PC-9 (cell line): ENCODE results near the gene CEP55. TPM values are rescaled to one million over a fixed set of nuclear protein-coding genes. Genes with fewer than 3 reads are reported as not detected.

Source experiments
- BruUV-seq: library from RNA; stranded (reverse); fragments of 400-500 nt; replicated peaks from 2 replicates; lab custom pipeline; 2021; lab: Mats Ljungman, UMichigan
- CTCF ChIA-PET: fragments of 300-600 bp; sonication (Branson Sonifier 250); formaldehyde crosslinking; loops from one replicate; lab custom pipeline; 2022; ENCODE audit warnings: antibody characterized with exemption; lab: Charles Lee
- POLR2A ChIA-PET: fragments of 300-600 bp; sonication (Branson Sonifier 250); formaldehyde crosslinking; loops from one replicate; lab custom pipeline; 2022; ENCODE audit warnings: antibody characterized with exemption; ENCODE audit not compliant: unreplicated experiment; lab: Charles Lee
- DNase-seq, 2 experiments: peaks; one replicate each; pipeline versions ENCODE4 v3.0.0 to v3.0.0-alpha.2; 2015 to 2022; ENCODE audit warnings: mixed read lengths in 1 of 2
- H2AFZ ChIP-seq: fragments of 200-600 bp; sonication (generic); 2 replicates; pipeline ENCODE4 v1.8.1; 2017; ENCODE audit warnings: antibody characterized with exemption
- H3F3A ChIP-seq: fragments of 200-600 bp; sonication (generic); 2 replicates; pipeline ENCODE4 v1.8.1; 2017; ENCODE audit warnings: antibody characterized with exemption, mild to moderate bottlenecking, low read depth; ENCODE audit not compliant: insufficient read depth
- H3K27ac ChIP-seq: fragments of 200-600 bp; sonication (generic); 2 replicates; pipeline ENCODE4 v1.6.1; 2016; ENCODE audit warnings: mixed run types
- H3K27me3 ChIP-seq: fragments of 200-600 bp; sonication (generic); 2 replicates; pipeline ENCODE4 v1.6.1; 2016; ENCODE audit warnings: low read depth, mixed run types; ENCODE audit not compliant: insufficient read depth
- H3K36me3 ChIP-seq: fragments of 200-600 bp; sonication (generic); 2 replicates; pipeline ENCODE4 v1.6.1; 2016; ENCODE audit warnings: low read depth, mixed run types
- H3K4me1 ChIP-seq: fragments of 200-600 bp; sonication (generic); replicated peaks from 2 replicates; pipeline ENCODE4 v1.6.1; 2016; ENCODE audit warnings: mixed run types; ENCODE audit not compliant: insufficient read depth
- H3K4me2 ChIP-seq: fragments of 200-600 bp; sonication (generic); 2 replicates; pipeline ENCODE4 v1.6.1; 2017; ENCODE audit warnings: mixed run types
- H3K4me3 ChIP-seq: fragments of 200-600 bp; sonication (generic); 2 replicates; pipeline ENCODE4 v1.6.1; 2016; ENCODE audit warnings: mixed run types
- H3K79me2 ChIP-seq: fragments of 200-600 bp; sonication (generic); 2 replicates; pipeline ENCODE4 v1.6.1; 2017; ENCODE audit warnings: low read depth, mixed run types
- H3K9me2 ChIP-seq: fragments of 200-600 bp; sonication (generic); 2 replicates; pipeline ENCODE4 v1.8.1; 2017; ENCODE audit warnings: mild to moderate bottlenecking; ENCODE audit not compliant: insufficient read depth
- H3K9me3 ChIP-seq: fragments of 200-600 bp; sonication (generic); 2 replicates; pipeline ENCODE4 v1.8.1; 2016; ENCODE audit warnings: low read depth; ENCODE audit not compliant: insufficient read depth
- H4K20me1 ChIP-seq: fragments of 200-600 bp; sonication (generic); 2 replicates; pipeline ENCODE4 v1.8.1; 2017; ENCODE audit not compliant: insufficient read depth
- EZH2 ChIP-seq: fragments of 200-600 bp; sonication (generic); IDR thresholded peaks from 2 replicates; pipeline ENCODE4 v1.8.0; 2017; ENCODE audit warnings: antibody characterized with exemption, low read depth
- intact Hi-C: fragments of 100-400 bp; cut with micrococcal nuclease; formaldehyde crosslinking; loops from one replicate; pipeline ENCODE4 v1.10.0; 2022; ENCODE audit not compliant: unreplicated experiment
- total RNA-seq: library from RNA; stranded (reverse); gene quantifications from 2 replicates; pipeline ENCODE4 v1.2.3, GENCODE V29; 2021
- TF ChIP-seq, protein P1 (sequence below): fragments of 200-600 bp; sonication (generic); conservative IDR thresholded peaks from 2 replicates; pipeline ENCODE4 v1.6.1; 2017; ENCODE audit warnings: mixed run types, antibody characterized with exemption, mild to moderate bottlenecking, moderate library complexity

CEP55 gene
- total RNA-seq, 1 experiment from 2014 or later, result 38.9 TPM

DNA sequence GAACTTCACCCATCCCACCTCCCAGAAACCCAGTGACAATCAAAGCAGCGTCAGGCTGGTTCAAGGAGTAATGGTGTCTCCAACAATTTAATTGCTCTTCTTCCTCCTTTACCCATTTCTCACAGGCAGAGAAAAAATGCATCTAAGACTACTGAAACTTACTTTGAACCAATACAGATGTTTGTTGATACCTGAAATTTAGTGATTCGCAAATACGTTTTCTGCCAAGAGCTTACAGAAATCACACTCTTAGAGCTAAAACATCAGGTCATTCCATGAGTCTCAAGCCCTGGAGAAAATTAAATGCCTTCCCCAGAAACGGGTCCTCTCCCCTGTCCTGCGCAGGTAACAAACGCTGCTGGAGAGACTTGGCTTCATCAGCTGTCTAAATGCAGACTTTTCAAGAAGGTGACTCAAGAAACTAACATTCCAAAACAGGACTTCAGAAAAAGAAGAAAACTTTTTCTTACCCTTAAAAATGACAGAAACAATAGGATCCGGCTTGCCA, 14.7 kb upstream of the CEP55 start:
- Histone ChIP-seq H3K4me2 (peak overlapping the region; percentile 79), H3K27ac (peak overlapping the region; percentile 99), H3K27me3 (no peaks in the 10 kb centered on the region), H3K79me2 (peaks cover 52% of the 10 kb centered on the region), H3K4me3 (peak overlapping the region; percentile 67), H3K9me2 (no peaks in the 10 kb centered on the region), H3K9me3 (no peaks in the 10 kb centered on the region), H3F3A (peaks cover 13% of the 10 kb centered on the region; the same call in 1 of the 2 replicates), H3K4me1 (peaks cover 7% of the 10 kb centered on the region), H2AFZ (no peak overlapping the region), H4K20me1 (no peaks in the 10 kb centered on the region), H3K36me3 (no peaks in the 10 kb centered on the region)
- intact Hi-C loops, result loop anchor here (1.0 to 2.0 kb wide), 6 partner anchors 15 to 105 kb away; no protein-coding TSS in a partner anchor
- CTCF ChIA-PET, result interaction anchor here (0.6 to 2.5 kb wide), 7 partner anchors 11 to 105 kb away, joined by 3 to 20 read pairs (median 4); no protein-coding TSS in a partner anchor
- no peak for TF ChIP-seq EZH2
- TF ChIP-seq, protein P1, sequence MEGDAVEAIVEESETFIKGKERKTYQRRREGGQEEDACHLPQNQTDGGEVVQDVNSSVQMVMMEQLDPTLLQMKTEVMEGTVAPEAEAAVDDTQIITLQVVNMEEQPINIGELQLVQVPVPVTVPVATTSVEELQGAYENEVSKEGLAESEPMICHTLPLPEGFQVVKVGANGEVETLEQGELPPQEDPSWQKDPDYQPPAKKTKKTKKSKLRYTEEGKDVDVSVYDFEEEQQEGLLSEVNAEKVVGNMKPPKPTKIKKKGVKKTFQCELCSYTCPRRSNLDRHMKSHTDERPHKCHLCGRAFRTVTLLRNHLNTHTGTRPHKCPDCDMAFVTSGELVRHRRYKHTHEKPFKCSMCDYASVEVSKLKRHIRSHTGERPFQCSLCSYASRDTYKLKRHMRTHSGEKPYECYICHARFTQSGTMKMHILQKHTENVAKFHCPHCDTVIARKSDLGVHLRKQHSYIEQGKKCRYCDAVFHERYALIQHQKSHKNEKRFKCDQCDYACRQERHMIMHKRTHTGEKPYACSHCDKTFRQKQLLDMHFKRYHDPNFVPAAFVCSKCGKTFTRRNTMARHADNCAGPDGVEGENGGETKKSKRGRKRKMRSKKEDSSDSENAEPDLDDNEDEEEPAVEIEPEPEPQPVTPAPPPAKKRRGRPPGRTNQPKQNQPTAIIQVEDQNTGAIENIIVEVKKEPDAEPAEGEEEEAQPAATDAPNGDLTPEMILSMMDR, result no peak
- POLR2A ChIA-PET, result interaction anchor here (0.6 to 1.6 kb wide), 11 partner anchors 11 to 105 kb away, joined by 3 to 18 read pairs (median 7); partner anchors contain the start of gene CEP55
- DNase-seq, result no peak
- BruUV-seq, result TSS peak; percentile 58

DNA sequence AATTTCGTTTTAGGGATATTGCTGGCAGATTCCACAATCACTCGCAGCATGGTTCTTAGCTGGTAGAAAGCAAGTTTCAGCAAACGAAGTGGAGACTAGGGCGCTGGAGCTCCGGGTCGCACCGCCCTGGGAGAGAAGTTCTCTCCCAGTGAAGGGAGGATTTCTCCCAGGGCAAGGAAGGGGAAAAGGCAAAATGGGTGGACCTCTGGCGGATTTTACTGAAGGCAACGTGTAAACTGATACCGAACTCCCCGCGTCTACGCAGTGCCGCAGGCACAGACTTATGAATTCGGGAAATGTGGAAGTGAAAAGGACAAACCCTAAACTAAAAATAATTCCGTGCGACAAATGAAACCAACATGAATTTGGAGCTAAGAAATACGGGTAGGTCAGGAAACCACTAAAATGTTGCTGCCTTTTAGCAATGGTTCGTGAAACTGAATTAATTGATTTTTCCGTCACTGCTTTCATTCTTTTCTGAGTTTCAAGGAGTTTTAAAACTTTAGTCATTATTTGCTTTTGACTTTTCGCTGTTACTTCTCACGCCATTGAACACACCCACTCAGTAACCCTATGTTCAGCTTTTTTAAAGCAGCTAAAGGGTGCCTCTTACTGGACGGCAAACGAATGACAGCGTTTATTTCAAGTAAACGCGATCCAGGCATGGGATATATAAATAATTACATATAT, 14.1 kb upstream of the CEP55 start, which contains the start of gene MYOF:
Gene MYOF, minus strand, starts transcription at position 190 of the 690 bp plus-strand sequence. Its CDS starts 140 bp downstream, at position 50.
- Histone ChIP-seq H3K36me3 (no peaks in the 10 kb centered on the region), H3F3A (peaks cover 10% of the 10 kb centered on the region; the same call in 1 of the 2 replicates), H2AFZ (no peak within 1 kb of the TSS), H4K20me1 (no peaks in the 10 kb centered on the region), H3K4me1 (0 out of 2 replicates have a peak, but pooled peaks cover 4% of the 10 kb centered on the region), H3K79me2 (peaks cover 46% of the 10 kb centered on the region), H3K9me3 (no peaks in the 10 kb centered on the region), H3K27me3 (no peaks in the 10 kb centered on the region), H3K4me3 (peak within 1 kb of the TSS; percentile 67), H3K27ac (peak within 1 kb of the TSS; percentile 99), H3K9me2 (no peaks in the 10 kb centered on the region), H3K4me2 (peak within 1 kb of the TSS; percentile 79)
- intact Hi-C loops, result loop anchor here (1.0 to 2.0 kb wide), 6 partner anchors 16 to 106 kb away; no protein-coding TSS in a partner anchor
- ChIA-PET POLR2A (interaction anchor here (0.6 to 1.6 kb wide), 16 partner anchors 11 to 1754 kb away, joined by 3 to 18 read pairs (median 5); partner anchors contain the start of gene CEP55), CTCF (interaction anchor here (0.5 to 2.5 kb wide), 11 partner anchors 11 to 613 kb away, joined by 3 to 20 read pairs (median 3); no protein-coding TSS in a partner anchor)
- peak; percentile 56 to 75 for DNase-seq
- BruUV-seq, result no TSS peak
- no peak for TF ChIP-seq EZH2
- TF ChIP-seq, protein P1, result peak; percentile 43; the same call in 1 of the 2 replicates

DNA sequence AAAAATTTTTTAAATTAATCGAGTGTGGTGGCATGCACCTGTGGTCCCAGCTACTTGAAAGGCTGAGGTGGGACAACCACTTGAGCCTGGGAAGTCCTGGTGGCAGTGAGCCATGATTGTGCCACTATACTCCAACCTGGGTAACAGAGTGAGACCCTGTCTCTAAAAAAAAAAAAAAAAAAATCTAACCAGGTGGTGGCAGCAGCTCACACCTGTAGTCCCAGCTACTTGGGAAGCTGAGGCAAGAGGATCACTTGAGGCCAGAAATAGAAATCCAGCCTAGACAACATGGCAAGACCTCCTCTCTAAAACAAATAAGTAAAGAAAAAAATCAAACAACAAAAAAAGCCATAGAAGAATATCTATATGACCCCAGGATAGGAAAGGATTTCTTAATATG, 10.7 kb upstream of the CEP55 start:
- H3K36me3 ChIP-seq, result no peaks in the 10 kb centered on the region
- peaks cover 8% of the 10 kb centered on the region; the same call in 1 of the 2 replicates for H3F3A ChIP-seq
- no peak overlapping the region for H2AFZ ChIP-seq
- H4K20me1 ChIP-seq, result no peaks in the 10 kb centered on the region
- H3K27me3 ChIP-seq, result no peaks in the 10 kb centered on the region
- no peaks in the 10 kb centered on the region for H3K9me3 ChIP-seq
- no peak overlapping the region for H3K4me3 ChIP-seq
- no TSS peak for BruUV-seq
- ChIA-PET POLR2A (interaction anchor here (0.6 kb wide), 1 partner anchor 110 kb away, joined by 4 read pairs; no protein-coding TSS in a partner anchor), CTCF (no interaction called here)
- no peak overlapping the region for H3K4me2 ChIP-seq
- H3K79me2 ChIP-seq, result peaks cover 13% of the 10 kb centered on the region
- TF ChIP-seq, protein P1, result no peak
- TF ChIP-seq EZH2, result no peak
- DNase-seq, result no peak
- no peaks in the 10 kb centered on the region for H3K4me1 ChIP-seq
- intact Hi-C loops, result no loop called here
- H3K27ac ChIP-seq, result no peak overlapping the region
- H3K9me2 ChIP-seq, result no peaks in the 10 kb centered on the region
